CD8-positive, alpha-beta memory T cell (primary cell): Measurements from ENCODE around the gene CWC25. TPM values are rescaled to one million over a fixed set of nuclear protein-coding genes. Genes with fewer than 3 reads are reported as not detected.

Experiments used
- CTCF ChIA-PET: fragments of 350-600 bp; sonication (Branson Sonifier 250); formaldehyde crosslinking; loops from one replicate; lab custom pipeline; 2021; ENCODE audit warnings: antibody characterized with exemption; lab: Charles Lee
- POLR2A ChIA-PET: fragments of 350-600 bp; sonication (Branson Sonifier 250); formaldehyde crosslinking; loops from one replicate; lab custom pipeline; 2021; ENCODE audit warnings: antibody characterized with exemption; lab: Charles Lee
- DNase-seq, 5 donors: peaks; one replicate each; pipeline versions ENCODE4 v3.0.0 to v3.0.0-alpha.2; 2020 to 2022; ENCODE audit warnings: mixed read lengths in 1 of 5
- H3K27ac ChIP-seq: one replicate; pipeline ENCODE4 v1.7.0; 2013; ENCODE audit warnings: low read depth, mild to moderate bottlenecking, low read length, moderate library complexity
- H3K27me3 ChIP-seq: 2 replicates; pipeline ENCODE4 v1.7.0; 2013; ENCODE audit warnings: low read length, mild to moderate bottlenecking; ENCODE audit not compliant: insufficient read depth, poor library complexity, severe bottlenecking
- H3K36me3 ChIP-seq: 2 replicates; pipeline ENCODE4 v1.7.0; 2013; ENCODE audit warnings: mild to moderate bottlenecking, low read length, moderate library complexity; ENCODE audit not compliant: insufficient read depth
- H3K4me1 ChIP-seq: 2 replicates; pipeline ENCODE4 v1.7.0; 2013; ENCODE audit warnings: mild to moderate bottlenecking, low read length, moderate library complexity; ENCODE audit not compliant: insufficient read depth
- H3K4me3 ChIP-seq: 2 replicates; pipeline ENCODE4 v1.7.0; 2013; ENCODE audit warnings: mild to moderate bottlenecking, low read length
- H3K9me3 ChIP-seq: 2 replicates; pipeline ENCODE4 v1.7.0; 2013; ENCODE audit warnings: mild to moderate bottlenecking, low read length
- H3K27ac Mint-ChIP-seq, 8 donors: one replicate each; pipeline ENCODE4 v1.8.0; 2020 to 2021; ENCODE audit warnings: mixed read lengths in 8 of 8, mild to moderate bottlenecking in 6 of 8, inconsistent platforms in 3 of 8, moderate library complexity in 3 of 8
- H3K27me3 Mint-ChIP-seq, 2 donors: one replicate each; pipeline ENCODE4 v1.8.0; 2020 to 2021; ENCODE audit warnings: mixed read lengths in 2 of 2, mild to moderate bottlenecking in 1 of 2, moderate library complexity in 1 of 2
- H3K36me3 Mint-ChIP-seq, 3 donors: one replicate each; pipeline ENCODE4 v1.8.0; 2020 to 2021; ENCODE audit warnings: mixed read lengths in 3 of 3, inconsistent platforms in 1 of 3, mild to moderate bottlenecking in 1 of 3
- H3K4me1 Mint-ChIP-seq, 3 donors: one replicate each; pipeline ENCODE4 v1.8.0; 2020 to 2021; ENCODE audit warnings: mixed read lengths in 3 of 3, inconsistent platforms in 1 of 3, mild to moderate bottlenecking in 1 of 3
- H3K4me3 Mint-ChIP-seq, 7 donors: one replicate each; pipeline ENCODE4 v1.8.0; 2020 to 2021; ENCODE audit warnings: mixed read lengths in 7 of 7, mild to moderate bottlenecking in 6 of 7, moderate library complexity in 4 of 7, inconsistent platforms in 2 of 7
- H3K9me3 Mint-ChIP-seq, 5 donors: one replicate each; pipeline ENCODE4 v1.8.0; 2020 to 2022; ENCODE audit warnings: mixed read lengths in 5 of 5, mild to moderate bottlenecking in 3 of 5, moderate library complexity in 2 of 5, inconsistent platforms in 1 of 5
- polyA plus RNA-seq: library from polyadenylated mRNA; unstranded; fragments of 300-500 nt; fragmentation: Illumina TruSeq; gene quantifications from one replicate; pipeline ENCODE4 v1.2.3, GENCODE V29; 2021
- total RNA-seq, 2 experiments: library from RNA; stranded (reverse); gene quantifications; one replicate each; pipeline ENCODE4 v1.2.3, GENCODE V29; 2021

The CWC25 gene
- total and polyA plus RNA-seq, 3 experiments from 2014 or later: 11.5 to 31.7 (median 31.3) TPM

GRCh38 chr17:38809828-38810227 is 15.3 kb downstream of the CWC25 start:
- Histone ChIP-seq H3K27ac (no peak overlapping the region), H3K27me3 (no peaks in the 10 kb centered on the region), H3K36me3 (peaks cover 38% of the 10 kb centered on the region), H3K9me3 (no peaks in the 10 kb centered on the region), H3K4me3 (no peak overlapping the region), H3K4me1 (no peaks in the 10 kb centered on the region)
- Mint-ChIP-seq H3K9me3 (no peaks in the 10 kb centered on the region), H3K36me3 (peaks cover 9 to 74% (median 18%) of the 10 kb centered on the region in 3 donors), H3K27ac (no peak overlapping the region), H3K4me3 (peak overlapping the region in 1 of 7 donors; percentile 37), H3K27me3 (peaks cover 0 to 1% of the 10 kb centered on the region in 2 donors), H3K4me1 (no peaks in the 10 kb centered on the region)
- ChIA-PET POLR2A (no interaction called here), CTCF (no interaction called here)
- no peak for DNase-seq

GRCh38 chr17:38800237-38800760 is 24.8 kb downstream of the CWC25 start:
- H3K36me3 Mint-ChIP-seq: peaks cover 0 to 53% (median 13%) of the 10 kb centered on the region in 3 donors
- no peaks in the 10 kb centered on the region for H3K27me3 ChIP-seq
- ChIA-PET CTCF (no interaction called here), POLR2A (no interaction called here)
- peak overlapping the region; percentile 52 to 94 (median 90) for H3K27ac Mint-ChIP-seq
- H3K4me1 ChIP-seq: peaks cover 31% of the 10 kb centered on the region
- H3K4me1 Mint-ChIP-seq: peaks cover 32 to 43% (median 38%) of the 10 kb centered on the region in 3 donors
- H3K9me3 ChIP-seq: no peaks in the 10 kb centered on the region
- H3K9me3 Mint-ChIP-seq: no peaks in the 10 kb centered on the region
- peaks cover 19% of the 10 kb centered on the region for H3K36me3 ChIP-seq
- DNase-seq: no peak
- peak overlapping the region; percentile 67 for H3K27ac ChIP-seq
- peak overlapping the region; percentile 78 for H3K4me3 ChIP-seq
- H3K27me3 Mint-ChIP-seq: no peaks in the 10 kb centered on the region
- peak overlapping the region; percentile 76 to 92 (median 86) for H3K4me3 Mint-ChIP-seq

- peak within 1 kb of the TSS; percentile 88 to 100 (median 93) for H3K4me3 Mint-ChIP-seq
- Histone ChIP-seq H3K4me3 (peak within 1 kb of the TSS; percentile 78), H3K36me3 (peaks cover 19% of the 10 kb centered on the region), H3K27ac (peak within 1 kb of the TSS; percentile 67), H3K4me1 (peaks cover 31% of the 10 kb centered on the region), H3K27me3 (no peaks in the 10 kb centered on the region), H3K9me3 (no peaks in the 10 kb centered on the region)
- H3K27me3 Mint-ChIP-seq: no peaks in the 10 kb centered on the region
- peak within 1 kb of the TSS; percentile 80 to 97 (median 94) for H3K27ac Mint-ChIP-seq
- CTCF ChIA-PET: interaction anchor here (0.8 kb wide), 1 partner anchor 20 kb away, joined by 3 read pairs; no protein-coding TSS in a partner anchor
- no peaks in the 10 kb centered on the region for H3K9me3 Mint-ChIP-seq
- peaks cover 32 to 46% (median 39%) of the 10 kb centered on the region in 3 donors for H3K4me1 Mint-ChIP-seq
- POLR2A ChIA-PET: interaction anchor here (0.9 to 1.5 kb wide), 4 partner anchors 54 to 95 kb away, joined by 3 to 9 read pairs (median 5); partner anchors contain the start of genes LASP1 and RPL23
- peaks cover 0 to 55% (median 13%) of the 10 kb centered on the region in 3 donors for H3K36me3 Mint-ChIP-seq
- peak; percentile 76 to 87 (median 82) for DNase-seq
These were observed 25.5 kb downstream of the CWC25 start, which contains the start of gene PIP4K2B for GRCh38 chr17:38799501-38800236. PIP4K2B (minus strand) TSS chr17:38799556; CDS start chr17:38799424, 132 bp downstream.

GRCh38 chr17:38798614-38799500 is 26.3 kb downstream of the CWC25 start:
- Mint-ChIP-seq H3K36me3 (peaks cover 0 to 56% (median 9%) of the 10 kb centered on the region in 3 donors), H3K9me3 (no peaks in the 10 kb centered on the region), H3K4me1 (peaks cover 35 to 55% (median 47%) of the 10 kb centered on the region in 3 donors), H3K4me3 (peak overlapping the region; percentile 88 to 100 (median 93)), H3K27me3 (no peaks in the 10 kb centered on the region), H3K27ac (peak overlapping the region; percentile 80 to 97 (median 94))
- Histone ChIP-seq H3K4me1 (peaks cover 31% of the 10 kb centered on the region), H3K27ac (peak overlapping the region; percentile 65), H3K36me3 (peaks cover 19% of the 10 kb centered on the region), H3K4me3 (peak overlapping the region; percentile 65), H3K9me3 (no peaks in the 10 kb centered on the region), H3K27me3 (no peaks in the 10 kb centered on the region)
- POLR2A ChIA-PET: interaction anchor here (0.9 to 1.5 kb wide), 6 partner anchors 26 to 354 kb away, joined by 3 to 9 read pairs (median 4); partner anchors contain the start of genes CWC25, LASP1 and RPL23
- CTCF ChIA-PET: interaction anchor here (0.8 to 1.9 kb wide), 2 partner anchors 20 to 376 kb away, joined by 3 to 5 read pairs; no protein-coding TSS in a partner anchor
- DNase-seq: peak in 4 of 5 donors; percentile 42 to 70 (median 58)

GRCh38 chr17:38797828-38798227 is 27.3 kb downstream of the CWC25 start:
- ChIA-PET POLR2A (no interaction called here), CTCF (interaction anchor here (1.9 kb wide), 1 partner anchor 377 kb away, joined by 5 read pairs; no protein-coding TSS in a partner anchor)
- Mint-ChIP-seq H3K27me3 (no peaks in the 10 kb centered on the region), H3K27ac (peak overlapping the region; percentile 80 to 97 (median 93)), H3K4me3 (peak overlapping the region; percentile 88 to 100 (median 93)), H3K4me1 (peaks cover 35 to 58% (median 50%) of the 10 kb centered on the region in 3 donors), H3K9me3 (no peaks in the 10 kb centered on the region), H3K36me3 (peaks cover 0 to 53% (median 8%) of the 10 kb centered on the region in 3 donors)
- H3K4me1 ChIP-seq: peaks cover 31% of the 10 kb centered on the region
- H3K9me3 ChIP-seq: no peaks in the 10 kb centered on the region
- H3K27ac ChIP-seq: no peak overlapping the region
- H3K36me3 ChIP-seq: peaks cover 18% of the 10 kb centered on the region
- no peaks in the 10 kb centered on the region for H3K27me3 ChIP-seq
- DNase-seq: no peak
- peak overlapping the region; percentile 65 for H3K4me3 ChIP-seq

- POLR2A ChIA-PET: no interaction called here
- Histone ChIP-seq H3K27me3 (no peaks in the 10 kb centered on the region), H3K4me1 (peaks cover 31% of the 10 kb centered on the region), H3K9me3 (no peaks in the 10 kb centered on the region), H3K27ac (no peak overlapping the region), H3K36me3 (peaks cover 11% of the 10 kb centered on the region), H3K4me3 (no peak overlapping the region)
- Mint-ChIP-seq H3K4me1 (peaks cover 39 to 64% (median 55%) of the 10 kb centered on the region in 3 donors), H3K9me3 (no peaks in the 10 kb centered on the region), H3K4me3 (peak overlapping the region; percentile 88 to 100 (median 93)), H3K27me3 (no peaks in the 10 kb centered on the region), H3K36me3 (peaks cover 0 to 52% (median 6%) of the 10 kb centered on the region in 3 donors), H3K27ac (peak overlapping the region; percentile 35 to 97 (median 91))
- no peak for DNase-seq
- CTCF ChIA-PET: no interaction called here
These were observed 28.0 kb downstream of the CWC25 start for GRCh38 chr17:38797158-38797490.

- peak overlapping the region; percentile 16 to 100 (median 91) for H3K4me3 Mint-ChIP-seq
- H3K4me1 Mint-ChIP-seq: peaks cover 39 to 66% (median 56%) of the 10 kb centered on the region in 3 donors
- H3K9me3 ChIP-seq: no peaks in the 10 kb centered on the region
- H3K27me3 Mint-ChIP-seq: no peaks in the 10 kb centered on the region
- H3K4me1 ChIP-seq: peaks cover 31% of the 10 kb centered on the region
- no peaks in the 10 kb centered on the region for H3K27me3 ChIP-seq
- H3K27ac ChIP-seq: no peak overlapping the region
- peaks cover 0 to 50% (median 4%) of the 10 kb centered on the region in 3 donors for H3K36me3 Mint-ChIP-seq
- no peaks in the 10 kb centered on the region for H3K9me3 Mint-ChIP-seq
- no peak overlapping the region for H3K4me3 ChIP-seq
- CTCF ChIA-PET: no interaction called here
- peaks cover 6% of the 10 kb centered on the region for H3K36me3 ChIP-seq
- POLR2A ChIA-PET: no interaction called here
- DNase-seq: no peak
- H3K27ac Mint-ChIP-seq: peak overlapping the region in 7 of 8 donors; percentile 35 to 96 (median 90)
These were observed 28.5 kb downstream of the CWC25 start for GRCh38 chr17:38796451-38797157.
